IMR-90 (cell line): ENCODE results near the gene FLT3. TPM values are rescaled to one million over a fixed set of nuclear protein-coding genes. Genes with fewer than 3 reads are reported as not detected.

Source experiments
- ATAC-seq: fragments of 200-7000 bp; cut with Tn5 transposase; 2 replicates; pipeline ENCODE4 v1.9.1; 2020; ENCODE audit warnings: low read depth, mild to moderate bottlenecking, moderate library complexity
- BruUV-seq: library from RNA; stranded (reverse); fragments of 400-500 nt; replicated peaks from 2 replicates; lab custom pipeline; 2021; lab: Mats Ljungman, UMichigan
- CTCF ChIA-PET: fragments of 300-600 bp; formaldehyde crosslinking; extraction: SDS; loops from one replicate; lab custom pipeline; 2021; ENCODE audit warnings: antibody characterized with exemption; lab: Yijun Ruan, JAX
- POLR2A ChIA-PET: fragments of 300-600 bp; sonication (Branson Sonifier 250); formaldehyde crosslinking; loops from one replicate; lab custom pipeline; 2022; ENCODE audit warnings: antibody characterized with exemption; ENCODE audit not compliant: unreplicated experiment; lab: Charles Lee
- DNase-seq: peaks from one replicate; pipeline ENCODE4 v3.0.0; 2013
- H2AFZ ChIP-seq: replicated peaks from 2 replicates; pipeline ENCODE3; 2013; ENCODE audit warnings: low read length, mild to moderate bottlenecking; ENCODE audit not compliant: poor library complexity
- H2AK5ac ChIP-seq: 2 replicates; pipeline ENCODE4 v1.6.1; 2013; ENCODE audit warnings: low read depth, low read length, inconsistent platforms
- H2AK9ac ChIP-seq: replicated peaks from 2 replicates; pipeline ENCODE3; 2013; ENCODE audit warnings: mild to moderate bottlenecking, low read depth, low read length, moderate library complexity; ENCODE audit not compliant: poor library complexity
- H2BK120ac ChIP-seq: 2 replicates; pipeline ENCODE4 v1.6.1; 2013; ENCODE audit warnings: low read depth, low read length, inconsistent platforms
- H2BK15ac ChIP-seq: 3 replicates; pipeline ENCODE4 v1.6.1; 2013; ENCODE audit warnings: low read depth, low read length, inconsistent platforms
- H2BK20ac ChIP-seq: 2 replicates; pipeline ENCODE4 v1.6.1; 2013; ENCODE audit warnings: low read depth, mild to moderate bottlenecking, inconsistent platforms, low read length, moderate library complexity
- H2BK5ac ChIP-seq: 2 replicates; pipeline ENCODE4 v1.6.1; 2013; ENCODE audit warnings: mild to moderate bottlenecking, low read depth, low read length, inconsistent platforms; ENCODE audit not compliant: poor library complexity, severe bottlenecking
- H3K14ac ChIP-seq: replicated peaks from 2 replicates; pipeline ENCODE4 v1.6.1; 2013; ENCODE audit warnings: low read depth, low read length, inconsistent platforms
- H3K18ac ChIP-seq: 2 replicates; pipeline ENCODE4 v1.6.1; 2013; ENCODE audit warnings: low read depth, low read length, control low read depth
- H3K23ac ChIP-seq: 2 replicates; pipeline ENCODE4 v1.6.1; 2013; ENCODE audit warnings: low read depth, low read length, inconsistent platforms
- H3K27ac ChIP-seq: 2 replicates; pipeline ENCODE4 v1.5.1; 2013; ENCODE audit warnings: mild to moderate bottlenecking, control low read depth, low read length; ENCODE audit not compliant: insufficient read depth
- H3K27me3 ChIP-seq: 2 replicates; pipeline ENCODE4 v1.6.1; 2013; ENCODE audit warnings: low read length; ENCODE audit not compliant: control insufficient read depth, insufficient read depth
- H3K36me3 ChIP-seq: 2 replicates; pipeline ENCODE4 v1.6.1; 2013; ENCODE audit warnings: low read length, mixed read lengths; ENCODE audit not compliant: control insufficient read depth, insufficient read depth
- H3K4ac ChIP-seq: 2 replicates; pipeline ENCODE4 v1.6.1; 2013; ENCODE audit warnings: low read depth, low read length, inconsistent platforms
- H3K4me1 ChIP-seq: 2 replicates; pipeline ENCODE4 v1.6.1; 2013; ENCODE audit warnings: low read length, mixed read lengths; ENCODE audit not compliant: control insufficient read depth, insufficient read depth
- H3K4me2 ChIP-seq: 2 replicates; pipeline ENCODE4 v1.6.1; 2013; ENCODE audit warnings: low read depth, mild to moderate bottlenecking, control low read depth, low read length, moderate library complexity
- H3K4me3 ChIP-seq: 2 replicates; pipeline ENCODE4 v1.5.1; 2013; ENCODE audit warnings: low read depth, mild to moderate bottlenecking, control low read depth, low read length, moderate library complexity; ENCODE audit not compliant: insufficient read depth
- H3K56ac ChIP-seq: 2 replicates; pipeline ENCODE4 v1.6.1; 2013; ENCODE audit warnings: low read length, inconsistent platforms; ENCODE audit not compliant: insufficient read depth; ENCODE audit errors: extremely low read depth
- H3K79me1 ChIP-seq, 2 experiments: 2 replicates each; pipeline ENCODE4 v1.6.1; 2013; ENCODE audit warnings: low read length in 2 of 2, inconsistent platforms in 1 of 2, low read depth in 1 of 2
- H3K9ac ChIP-seq: 2 replicates; pipeline ENCODE4 v1.6.1; 2013; ENCODE audit warnings: low read depth, low read length, control low read depth
- H3K9me1 ChIP-seq: 2 replicates; pipeline ENCODE4 v1.6.1; 2013; ENCODE audit warnings: low read length, inconsistent platforms; ENCODE audit not compliant: insufficient read depth
- H3K9me3 ChIP-seq: 2 replicates; pipeline ENCODE4 v1.6.1; 2013; ENCODE audit warnings: low read length; ENCODE audit not compliant: control insufficient read depth, insufficient read depth
- H4K20me1 ChIP-seq: 2 replicates; pipeline ENCODE4 v1.6.1; 2013; ENCODE audit warnings: low read length, inconsistent platforms; ENCODE audit not compliant: insufficient read depth
- H4K5ac ChIP-seq: 2 replicates; pipeline ENCODE4 v1.6.1; 2013; ENCODE audit warnings: mild to moderate bottlenecking, low read depth, low read length, control low read depth
- H4K8ac ChIP-seq, 2 experiments: 2 replicates each; pipeline ENCODE4 v1.6.1; 2013; ENCODE audit warnings: low read depth in 2 of 2, low read length in 2 of 2, control low read depth in 1 of 2, inconsistent platforms in 1 of 2
- H4K91ac ChIP-seq: 2 replicates; pipeline ENCODE4 v1.6.1; 2013; ENCODE audit warnings: low read depth, low read length, inconsistent platforms; ENCODE audit not compliant: insufficient read depth
- BHLHE40 ChIP-seq: fragments of 150-350 bp; IDR thresholded peaks from 2 replicates; pipeline ENCODE4 v1.6.1; 2016; ENCODE audit warnings: mild to moderate bottlenecking, low read depth, low read length
- CEBPB ChIP-seq: IDR thresholded peaks from 2 replicates; pipeline ENCODE4 v1.6.1; 2012; ENCODE audit warnings: low read depth, low read length, improper control_type of control experiment
- CHD1 ChIP-seq: IDR thresholded peaks from 2 replicates; pipeline ENCODE4 v1.6.1; 2012; ENCODE audit warnings: low read depth, low read length, improper control_type of control experiment
- FOS ChIP-seq: fragments of 150-350 bp; IDR thresholded peaks from 2 replicates; pipeline ENCODE4 v1.6.1; 2016; ENCODE audit warnings: low read depth, low read length
- MAFK ChIP-seq: IDR thresholded peaks from 2 replicates; pipeline ENCODE4 v1.6.1; 2012; ENCODE audit warnings: low read depth, low read length, improper control_type of control experiment
- MAZ ChIP-seq: IDR thresholded peaks from 2 replicates; pipeline ENCODE4 v1.6.1; 2012; ENCODE audit warnings: low read depth, mild to moderate bottlenecking, low read length, improper control_type of control experiment, moderate library complexity, borderline replicate concordance
- MXI1 ChIP-seq: IDR thresholded peaks from 2 replicates; pipeline ENCODE4 v1.6.1; 2012; ENCODE audit warnings: low read depth, mild to moderate bottlenecking, low read length, moderate library complexity, borderline replicate concordance
- NFE2L2 ChIP-seq: fragments of 150-350 bp; IDR thresholded peaks from 2 replicates; pipeline ENCODE4 v1.6.1; 2016; ENCODE audit warnings: low read depth, mild to moderate bottlenecking, low read length
- POLR2A ChIP-seq: IDR thresholded peaks from 2 replicates; pipeline ENCODE4 v1.6.1; 2012; ENCODE audit warnings: mild to moderate bottlenecking, low read depth, low read length
- RAD21 ChIP-seq: IDR thresholded peaks from 2 replicates; pipeline ENCODE4 v1.6.1; 2012; ENCODE audit warnings: low read length, improper control_type of control experiment
- RCOR1 ChIP-seq: IDR thresholded peaks from 2 replicates; pipeline ENCODE4 v1.6.1; 2012; ENCODE audit warnings: mild to moderate bottlenecking, low read length, improper control_type of control experiment; ENCODE audit not compliant: insufficient replicate concordance
- SMC3 ChIP-seq: fragments of 150-350 bp; IDR thresholded peaks from 2 replicates; pipeline ENCODE4 v1.6.1; 2016; ENCODE audit warnings: low read depth, mild to moderate bottlenecking, antibody characterized with exemption, low read length, moderate library complexity
- WGBS, 2 experiments: methylation state at CpG; one replicate each; pipeline versions ENCODE4 v1.1.5 to v1.1.7; 2013; ENCODE audit warnings: missing lambda C conversion rate in 2 of 2; ENCODE audit not compliant: insufficient read length in 1 of 2; ENCODE audit errors: extremely low coverage in 2 of 2; 5-methylcytosine and 5-hydroxymethylcytosine counted together
- dilution Hi-C: fragments of 300-500 bp; cut with HindIII; formaldehyde crosslinking; loops from one replicate; pipeline ENCODE4 v1.14.3; 2018; ENCODE audit warnings: low sequenced_read_pairs; ENCODE audit not compliant: unreplicated experiment
- in situ Hi-C: fragments of 300-500 bp; cut with MboI; formaldehyde crosslinking; loops from 3 replicates; pipeline ENCODE4 v1.14.3; 2019; ENCODE audit warnings: low sequenced_read_pairs, inconsistent platforms, mixed read lengths
- intact Hi-C: fragments of 100-400 bp; cut with micrococcal nuclease; formaldehyde crosslinking; loops from 2 replicates; pipeline ENCODE4 v1.10.0; 2022
- polyA plus RNA-seq, 3 experiments: library from polyadenylated mRNA; depleted of rRNA; stranded (reverse); fragments of >200 nt; gene quantifications; 2 replicates each; pipeline ENCODE4 v1.2.3, GENCODE V29; 2012; ENCODE audit warnings: low replicate concordance in 1 of 3
- total RNA-seq: library from RNA; depleted of rRNA; stranded (reverse); fragments of >200 nt; gene quantifications from 2 replicates; pipeline ENCODE4 v1.2.3, GENCODE V29; 2012
- TF ChIP-seq, protein P1 (sequence below): conservative IDR thresholded peaks from 2 replicates; pipeline ENCODE4 v1.5.1; 2012; ENCODE audit warnings: mild to moderate bottlenecking, low read depth, low read length, improper control_type of control experiment
- TF ChIP-seq, protein P2 (sequence below): fragments of 150-350 bp; IDR thresholded peaks from 2 replicates; pipeline ENCODE4 v1.6.1; 2016; ENCODE audit warnings: low read depth, mild to moderate bottlenecking, low read length, moderate library complexity, borderline replicate concordance

Gene FLT3
- total and polyA plus RNA-seq, 2 of the 4 experiments (the other 2 are of a cell fraction) = not detected

DNA sequence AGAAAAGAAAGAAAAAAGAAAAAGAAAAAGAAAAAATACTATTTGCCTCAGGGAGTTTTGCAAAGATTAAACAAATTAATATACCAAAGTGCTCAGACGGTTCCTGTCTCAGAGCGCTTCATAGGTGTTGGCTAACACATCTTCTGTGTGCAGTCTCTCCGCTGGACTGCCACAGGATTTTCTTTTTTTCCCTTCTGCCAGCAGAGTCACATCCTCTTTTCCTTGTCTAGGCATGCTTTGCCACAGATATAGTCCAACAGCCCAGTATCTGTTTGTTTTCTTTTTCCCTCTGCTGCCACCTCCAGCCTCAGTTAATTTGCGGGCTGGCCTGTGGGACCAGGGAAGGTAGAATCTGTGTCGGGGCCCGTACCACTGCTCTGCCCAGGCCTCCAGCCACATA lies 108.5 kb downstream of the FLT3 start:
- POLR2A ChIA-PET = no interaction called here
- in situ Hi-C loops = loop anchor here (25.0 kb wide), 1 partner anchor 455 kb away; no protein-coding TSS in a partner anchor

More for the DNA sequence above, 108.5 kb downstream of the FLT3 start:
- CTCF ChIA-PET = no interaction called here
- dilution Hi-C loops (no loop called here), intact Hi-C loops (no loop called here)
- H2AFZ ChIP-seq = no peak overlapping the region
- no peak overlapping the region for H3K23ac ChIP-seq
- no peaks in the 10 kb centered on the region for H3K9me1 ChIP-seq
- H3K9ac ChIP-seq = no peak overlapping the region
- no TSS peak for BruUV-seq
- no peak for ATAC-seq
- TF ChIP-seq MAZ = no peak
- TF ChIP-seq, protein P1, sequence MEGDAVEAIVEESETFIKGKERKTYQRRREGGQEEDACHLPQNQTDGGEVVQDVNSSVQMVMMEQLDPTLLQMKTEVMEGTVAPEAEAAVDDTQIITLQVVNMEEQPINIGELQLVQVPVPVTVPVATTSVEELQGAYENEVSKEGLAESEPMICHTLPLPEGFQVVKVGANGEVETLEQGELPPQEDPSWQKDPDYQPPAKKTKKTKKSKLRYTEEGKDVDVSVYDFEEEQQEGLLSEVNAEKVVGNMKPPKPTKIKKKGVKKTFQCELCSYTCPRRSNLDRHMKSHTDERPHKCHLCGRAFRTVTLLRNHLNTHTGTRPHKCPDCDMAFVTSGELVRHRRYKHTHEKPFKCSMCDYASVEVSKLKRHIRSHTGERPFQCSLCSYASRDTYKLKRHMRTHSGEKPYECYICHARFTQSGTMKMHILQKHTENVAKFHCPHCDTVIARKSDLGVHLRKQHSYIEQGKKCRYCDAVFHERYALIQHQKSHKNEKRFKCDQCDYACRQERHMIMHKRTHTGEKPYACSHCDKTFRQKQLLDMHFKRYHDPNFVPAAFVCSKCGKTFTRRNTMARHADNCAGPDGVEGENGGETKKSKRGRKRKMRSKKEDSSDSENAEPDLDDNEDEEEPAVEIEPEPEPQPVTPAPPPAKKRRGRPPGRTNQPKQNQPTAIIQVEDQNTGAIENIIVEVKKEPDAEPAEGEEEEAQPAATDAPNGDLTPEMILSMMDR = no peak
- TF ChIP-seq MXI1 = no peak
- TF ChIP-seq MAFK = no peak
- no peak for TF ChIP-seq CEBPB
- TF ChIP-seq CHD1 = no peak
- TF ChIP-seq NFE2L2 = no peak
- no peak for TF ChIP-seq POLR2A
- TF ChIP-seq BHLHE40 = no peak
- no peak for TF ChIP-seq RCOR1
- no peak for TF ChIP-seq RAD21
- TF ChIP-seq SMC3 = no peak
- TF ChIP-seq, protein P2, sequence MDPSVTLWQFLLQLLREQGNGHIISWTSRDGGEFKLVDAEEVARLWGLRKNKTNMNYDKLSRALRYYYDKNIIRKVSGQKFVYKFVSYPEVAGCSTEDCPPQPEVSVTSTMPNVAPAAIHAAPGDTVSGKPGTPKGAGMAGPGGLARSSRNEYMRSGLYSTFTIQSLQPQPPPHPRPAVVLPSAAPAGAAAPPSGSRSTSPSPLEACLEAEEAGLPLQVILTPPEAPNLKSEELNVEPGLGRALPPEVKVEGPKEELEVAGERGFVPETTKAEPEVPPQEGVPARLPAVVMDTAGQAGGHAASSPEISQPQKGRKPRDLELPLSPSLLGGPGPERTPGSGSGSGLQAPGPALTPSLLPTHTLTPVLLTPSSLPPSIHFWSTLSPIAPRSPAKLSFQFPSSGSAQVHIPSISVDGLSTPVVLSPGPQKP = no peak
- TF ChIP-seq FOS = no peak
- H4K91ac ChIP-seq = no peak overlapping the region
- no peak overlapping the region for H3K4me2 ChIP-seq
- no peaks in the 10 kb centered on the region for H4K20me1 ChIP-seq
- H4K5ac ChIP-seq = no peak overlapping the region
- WGBS, 2 experiments = no CpG with 5 or more reads among the region's 6 CpGs
- no peak for DNase-seq
- H3K4ac ChIP-seq = no peak overlapping the region
- H2BK5ac ChIP-seq = no peak overlapping the region
- H3K27ac ChIP-seq = no peak overlapping the region
- peak overlapping the region; percentile 55 for H2AK9ac ChIP-seq
- no peaks in the 10 kb centered on the region for H3K4me1 ChIP-seq
- no peak overlapping the region for H3K56ac ChIP-seq
- no peak overlapping the region for H4K8ac ChIP-seq
- H3K14ac ChIP-seq = no peak overlapping the region
- H3K27me3 ChIP-seq = peaks cover 36% of the 10 kb centered on the region
- H2BK120ac ChIP-seq = no peak overlapping the region
- no peak overlapping the region for H2BK20ac ChIP-seq
- no peaks in the 10 kb centered on the region for H3K79me1 ChIP-seq
- H3K9me3 ChIP-seq = no peaks in the 10 kb centered on the region
- no peak overlapping the region for H2AK5ac ChIP-seq
- no peak overlapping the region for H3K4me3 ChIP-seq
- no peaks in the 10 kb centered on the region for H3K36me3 ChIP-seq
- H2BK15ac ChIP-seq = no peak overlapping the region
- no peak overlapping the region for H3K18ac ChIP-seq
